Progenitor cell of endocrine pancreas (in vitro differentiated cells): ENCODE measurements around the gene NAA25. TPM values are rescaled to one million over a fixed set of nuclear protein-coding genes. Genes with fewer than 3 reads are reported as not detected.

Experiments
- DNase-seq: peaks from one replicate; pipeline ENCODE4 v3.0.0; 2021; ENCODE audit warnings: low spot score; ENCODE audit not compliant: unreplicated experiment
- H3K27ac Mint-ChIP-seq: 2 replicates; pipeline ENCODE4 v1.8.0; 2021; ENCODE audit warnings: mild to moderate bottlenecking, moderate library complexity, mixed read lengths
- H3K27me3 Mint-ChIP-seq: 2 replicates; pipeline ENCODE4 v1.8.0; 2021; ENCODE audit warnings: mixed read lengths
- H3K36me3 Mint-ChIP-seq: 2 replicates; pipeline ENCODE4 v1.8.0; 2022; ENCODE audit warnings: mixed read lengths; ENCODE audit not compliant: insufficient read depth
- H3K4me1 Mint-ChIP-seq: 2 replicates; pipeline ENCODE4 v1.8.0; 2021; ENCODE audit warnings: low read depth, mixed read lengths
- H3K4me3 Mint-ChIP-seq: 2 replicates; pipeline ENCODE4 v1.8.0; 2021; ENCODE audit warnings: low read depth, mild to moderate bottlenecking, moderate library complexity, mixed read lengths
- H3K9me3 Mint-ChIP-seq: 2 replicates; pipeline ENCODE4 v1.8.0; 2021; ENCODE audit warnings: low read depth, mixed read lengths
- CTCF ChIP-seq: fragments of 200-600 bp; sonication (generic); IDR thresholded peaks from one replicate; pipeline ENCODE4 v1.5.0; 2021; ENCODE audit warnings: antibody characterized with exemption, mild to moderate bottlenecking; ENCODE audit not compliant: unreplicated experiment
- microRNA-seq: library from miRNA; unstranded; fragments of <30 nt; microRNA quantifications from one replicate; pipeline ENCODE4 v1.1.0, GENCODE V29; 2020; ENCODE audit warnings: borderline number of aligned reads; ENCODE audit not compliant: unreplicated experiment
- total RNA-seq: library from RNA; stranded (reverse); gene quantifications from 2 replicates; pipeline ENCODE4 v1.2.1, GENCODE V29; 2021

NAA25 gene
- total RNA-seq, 1 donor from 2014 or later: 34.5 TPM

- Mint-ChIP-seq H3K36me3 (peaks cover 3% of the 10 kb centered on the region), H3K4me3 (no peak overlapping the region), H3K27ac (no peak overlapping the region), H3K9me3 (no peaks in the 10 kb centered on the region), H3K27me3 (no peaks in the 10 kb centered on the region), H3K4me1 (peaks cover 6% of the 10 kb centered on the region)
- TF ChIP-seq CTCF: no peak
- DNase-seq: no peak
These were observed 131.7 kb downstream of the NAA25 start for GRCh38 chr12:111976860-111977259.

Small RNA genes within 50 kb of the gene (microRNA-seq; reads per million reads assigned to microRNA genes)
- gene MIR3657: not detected

Other genes with a start within 250 kb of the NAA25 start
- 11.6 and 13.1 TPM in 2 replicates for gene TMEM116, start 95.6 kb downstream of the NAA25 start, total RNA-seq
- 138 and 144 TPM in 2 replicates for gene ERP29, start 95.4 kb downstream of the NAA25 start, total RNA-seq
- 34.7 and 35.4 TPM in 2 replicates for gene TRAFD1, start 16.8 kb upstream of the NAA25 start, total RNA-seq